K562 (cell line): ENCODE data around the gene UPF1. TPM values are rescaled to one million over a fixed set of nuclear protein-coding genes. Genes with fewer than 3 reads are reported as not detected.
A peak's percentile ranks its signal among the peaks of the same experiment; 100 is the strongest.

Experiments used
- ATAC-seq: fragments of 200-7000 bp; cut with Tn5 transposase; 3 replicates; pipeline ENCODE4 v1.9.1; 2020; ENCODE audit warnings: moderate library complexity
- BruUV-seq: library from RNA; stranded (reverse); fragments of 400-500 nt; replicated peaks from 2 replicates; lab custom pipeline; 2021; lab: Mats Ljungman, UMichigan
- CTCF ChIA-PET: fragments of 300-600 bp; formaldehyde crosslinking; extraction: SDS; loops from one replicate; lab custom pipeline; 2021; ENCODE audit warnings: low intra/inter-chr PET ratio; lab: Yijun Ruan, JAX
- POLR2A ChIA-PET: fragments of 300-600, 350-650 bp; sonication (Branson Sonifier 250); formaldehyde crosslinking; extraction: SDS; loops from one replicate; lab custom pipeline; 2021; ENCODE audit warnings: antibody characterized with exemption, inconsistent platforms; lab: Yijun Ruan, JAX
- DNase-seq, 4 experiments: peaks; one replicate each; pipeline versions ENCODE4 v3.0.0 to v3.0.0-alpha.2; 2011 to 2018; ENCODE audit warnings: low spot score in 3 of 4, mixed read lengths in 3 of 4; ENCODE audit errors: extremely low read depth in 1 of 4
- FAIRE-seq: peaks from 2 replicates; lab custom pipeline; 2011; peaks lifted over from hg19 to GRCh38; lab: Jason Lieb, UNC
- H2AFZ ChIP-seq: 2 replicates; pipeline ENCODE4 v1.6.0; 2011; ENCODE audit warnings: low read depth, low read length, control low read depth, inconsistent platforms
- H3K27ac ChIP-seq: fragments of 200-600 bp; 3 replicates; pipeline ENCODE4 v1.8.0; 2011; ENCODE audit warnings: low read depth, mild to moderate bottlenecking, control low read depth, inconsistent platforms, low read length, moderate library complexity, mixed read lengths; ENCODE audit errors: extremely low read depth
- H3K27me3 ChIP-seq, 2 experiments: fragments of 300-600 bp in 1 of 2; 2 replicates in 1 of 2; 3 replicates in 1 of 2; pipeline versions ENCODE4 v1.6.0 to v1.8.0; 2011; ENCODE audit warnings: inconsistent platforms in 2 of 2, low read length in 2 of 2, mild to moderate bottlenecking in 1 of 2, mixed read lengths in 1 of 2, moderate library complexity in 1 of 2; ENCODE audit not compliant: control insufficient read depth in 2 of 2, insufficient read depth in 2 of 2
- H3K36me3 ChIP-seq: fragments of 300-600 bp; 3 replicates; pipeline ENCODE4 v1.8.0; 2011; ENCODE audit warnings: mild to moderate bottlenecking, low read length, inconsistent platforms; ENCODE audit not compliant: control insufficient read depth, insufficient read depth
- H3K4me1 ChIP-seq, 2 experiments: fragments of 200-600 bp in 1 of 2; replicated peaks in 1 of 2; 2 replicates in 1 of 2; 3 replicates in 1 of 2; pipeline versions ENCODE4 v1.5.1 to v1.8.0; 2011; ENCODE audit warnings: inconsistent platforms in 2 of 2, low read length in 2 of 2, mild to moderate bottlenecking in 1 of 2, mixed read lengths in 1 of 2, moderate library complexity in 1 of 2; ENCODE audit not compliant: control insufficient read depth in 2 of 2, insufficient read depth in 2 of 2
- H3K4me2 ChIP-seq: 2 replicates; pipeline ENCODE4 v1.6.1; 2011; ENCODE audit warnings: low read length, control low read depth, inconsistent platforms, mixed read lengths; ENCODE audit not compliant: insufficient read depth
- H3K4me3 ChIP-seq: fragments of 200-600 bp; sonication (generic), shearing (Covaris generic); 2 replicates; pipeline ENCODE4 v1.5.1; 2016; ENCODE audit warnings: control low read depth, inconsistent platforms
- H3K79me2 ChIP-seq: fragments of 200-600 bp; 3 replicates; pipeline ENCODE4 v1.8.0; 2011; ENCODE audit warnings: low read length, inconsistent platforms; ENCODE audit not compliant: control insufficient read depth, insufficient read depth
- H3K9ac ChIP-seq, 2 experiments: 2 replicates each; pipeline versions ENCODE4 v1.6.0 to v1.6.1; 2011; ENCODE audit warnings: low read depth in 2 of 2, low read length in 2 of 2, control low read depth in 1 of 2, inconsistent platforms in 1 of 2, mild to moderate bottlenecking in 1 of 2, mixed read lengths in 1 of 2; ENCODE audit not compliant: insufficient read depth in 1 of 2
- H3K9me1 ChIP-seq: one replicate; pipeline ENCODE4 v1.6.0; 2011; ENCODE audit warnings: inconsistent platforms, mild to moderate bottlenecking, low read length, moderate library complexity; ENCODE audit not compliant: control insufficient read depth, insufficient read depth
- H3K9me3 ChIP-seq: replicated peaks from 2 replicates; pipeline ENCODE4 v1.5.1; 2011; ENCODE audit warnings: low read depth, low read length, inconsistent platforms; ENCODE audit not compliant: control insufficient read depth, insufficient read depth
- H4K20me1 ChIP-seq: replicated peaks from 2 replicates; pipeline ENCODE4 v1.6.1; 2011; ENCODE audit warnings: low read length, inconsistent platforms, mixed read lengths; ENCODE audit not compliant: control insufficient read depth, insufficient read depth
- NFE2 ChIP-seq: IDR thresholded peaks from 2 replicates; pipeline ENCODE4 v1.6.1; 2014; ENCODE audit warnings: antibody characterized with exemption, low read depth
- NFIC ChIP-seq: fragments of 450-650 bp; IDR thresholded peaks from 2 replicates; pipeline ENCODE4 v1.6.1; 2017; ENCODE audit warnings: mild to moderate bottlenecking, inconsistent platforms
- POLR2G ChIP-seq: fragments of 200-400 bp; formaldehyde crosslinking; IDR thresholded peaks from 2 replicates; pipeline ENCODE4 v1.6.1; 2017; ENCODE audit warnings: low read depth, mild to moderate bottlenecking, antibody characterized with exemption, low read length, moderate library complexity
- WGBS: fragments of 100-300 bp; shearing (Covaris generic); methylation state at CpG from one replicate; pipeline ENCODE4 v1.1.6; 2016; ENCODE audit warnings: low coverage, mixed read lengths; ENCODE audit not compliant: insufficient coverage; ENCODE audit errors: missing lambda C conversion rate; 5-methylcytosine and 5-hydroxymethylcytosine counted together
- in situ Hi-C: fragments of 300-500 bp; cut with MboI; formaldehyde crosslinking; loops from 4 replicates; pipeline ENCODE4 v1.15.0; 2018; ENCODE audit warnings: inconsistent platforms, mixed read lengths
- intact Hi-C: fragments of 100-400 bp; cut with micrococcal nuclease; formaldehyde crosslinking; loops from 2 replicates; pipeline ENCODE4 v1.14.2; 2022
- polyA plus RNA-seq, 8 experiments: library from polyadenylated mRNA; depleted of rRNA in 4 of 8; stranded (reverse) in 5 of 8; unstranded in 3 of 8; fragments of >200 nt; fragmentation: Nextera tagmentation in 2 of 8; fragmentation: Illumina TruSeq in 1 of 8; extraction: Ambion mirVana in 2 of 8; extraction: Trizol in 1 of 8; gene quantifications; 2 replicates each; pipeline versions ENCODE4 v1.2.1 to v1.2.3, GENCODE V29; 2011 to 2014; ENCODE audit warnings: inconsistent platforms in 1 of 8, missing spikeins in 1 of 8
- total RNA-seq, 7 experiments: library from RNA; depleted of rRNA in 6 of 7; stranded (reverse); fragments of >200 nt in 6 of 7; fragmentation: Illumina TruSeq in 2 of 7; extraction: Trizol in 2 of 7; gene quantifications; 2 replicates each; pipeline versions ENCODE4 v1.2.1 to v1.2.3, GENCODE V29; 2011 to 2021; ENCODE audit warnings: low replicate concordance in 1 of 7
- TF ChIP-seq, protein P1 (sequence below): fragments of 450-650 bp; formaldehyde crosslinking; conservative IDR thresholded peaks from 2 replicates; pipeline ENCODE4 v1.4.0; 2022; ENCODE audit warnings: mild to moderate bottlenecking, missing genetic modification characterization

Gene UPF1
- total and polyA plus RNA-seq, 9 of the 15 experiments (the other 6 are each of a cell fraction or from before 2014, with no cell fraction given) = 0.34 to 103 (median 27.9) TPM

- Histone ChIP-seq H4K20me1 (no peaks in the 10 kb centered on the region; the same call in 1 of the 2 replicates), H3K4me3 (no peak overlapping the region), H3K36me3 (peaks cover 94% of the 10 kb centered on the region; the same call in 2 of the 3 replicates), H3K9me1 (peaks cover 3% of the 10 kb centered on the region), H3K79me2 (no peaks in the 10 kb centered on the region), H3K9me3 (no peaks in the 10 kb centered on the region), H3K27me3 (no peaks in the 10 kb centered on the region), H3K4me2 (no peak overlapping the region)
- in situ Hi-C loops = loop anchor here (5.0 kb wide), 1 partner anchor 412 kb away; no protein-coding TSS in a partner anchor
- no peak for FAIRE-seq
- CTCF ChIA-PET = interaction anchor here (0.5 kb wide), 1 partner anchor 132 kb away, joined by 3 read pairs; no protein-coding TSS in a partner anchor
- WGBS = 89% methylated on average over 16 of the region's 16 CpGs
- no peak for ATAC-seq
- intact Hi-C loops = no loop called here
- TF ChIP-seq NFE2 = no peak
- TF ChIP-seq NFIC = 0 out of 2 replicates have a peak, but pooled peaks have one; percentile 4
- TF ChIP-seq POLR2G = 0 out of 2 replicates have a peak, but pooled peaks have one; percentile 36
- TF ChIP-seq, protein P1, sequence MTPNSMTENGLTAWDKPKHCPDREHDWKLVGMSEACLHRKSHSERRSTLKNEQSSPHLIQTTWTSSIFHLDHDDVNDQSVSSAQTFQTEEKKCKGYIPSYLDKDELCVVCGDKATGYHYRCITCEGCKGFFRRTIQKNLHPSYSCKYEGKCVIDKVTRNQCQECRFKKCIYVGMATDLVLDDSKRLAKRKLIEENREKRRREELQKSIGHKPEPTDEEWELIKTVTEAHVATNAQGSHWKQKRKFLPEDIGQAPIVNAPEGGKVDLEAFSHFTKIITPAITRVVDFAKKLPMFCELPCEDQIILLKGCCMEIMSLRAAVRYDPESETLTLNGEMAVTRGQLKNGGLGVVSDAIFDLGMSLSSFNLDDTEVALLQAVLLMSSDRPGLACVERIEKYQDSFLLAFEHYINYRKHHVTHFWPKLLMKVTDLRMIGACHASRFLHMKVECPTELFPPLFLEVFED = no peak
- TF ChIP-seq, all 486 proteins: peak for 2
- Histone ChIP-seq H3K9ac (no peak overlapping the region), H3K4me1 (peaks cover 0 to 32% of the 10 kb centered on the region in 2 experiments; a peak in 3 of 5 replicates), H3K27ac (no peak overlapping the region), H2AFZ (no peak overlapping the region)
- no TSS peak for BruUV-seq
- DNase-seq = no peak
- POLR2A ChIA-PET = interaction anchor here (0.7 to 1.2 kb wide), 7 partner anchors 10 to 183 kb away, joined by 3 to 7 read pairs (median 3); no protein-coding TSS in a partner anchor
Observed at GRCh38 chr19:18863843-18864362, 32.1 kb downstream of the UPF1 start.
